DND-41 (cell line): ENCODE data around the gene ARHGAP32.

Source experiments
- ATAC-seq: fragments of 200-7000 bp; cut with Tn5 transposase; 3 replicates; pipeline ENCODE4 v1.9.1; 2021; ENCODE audit warnings: low read depth; ENCODE audit not compliant: insufficient read depth
- DNase-seq: peaks from one replicate; pipeline ENCODE4 v3.0.0-alpha.2; 2020
- H2AFZ ChIP-seq: 2 replicates; pipeline ENCODE4 v1.6.0; 2012; ENCODE audit warnings: low read depth, low read length
- H3K27ac ChIP-seq: 2 replicates; pipeline ENCODE4 v1.5.1; 2012; ENCODE audit warnings: low read length, inconsistent platforms
- H3K27me3 ChIP-seq: fragments of 200-600 bp; sonication (generic); 2 replicates; pipeline ENCODE4 v1.6.0; 2012; ENCODE audit warnings: low read length, mild to moderate bottlenecking, inconsistent platforms; ENCODE audit not compliant: insufficient read depth, poor library complexity
- H3K36me3 ChIP-seq: 2 replicates; pipeline ENCODE4 v1.5.1; 2012; ENCODE audit warnings: low read length, inconsistent platforms; ENCODE audit not compliant: insufficient read depth
- H3K4me1 ChIP-seq: 2 replicates; pipeline ENCODE4 v1.5.1; 2012; ENCODE audit warnings: mild to moderate bottlenecking, low read length; ENCODE audit not compliant: insufficient read depth
- H3K4me2 ChIP-seq: 2 replicates; pipeline ENCODE4 v1.6.0; 2012; ENCODE audit warnings: mild to moderate bottlenecking, moderate library complexity, low read length, inconsistent platforms; ENCODE audit not compliant: insufficient read depth
- H3K4me3 ChIP-seq, 2 experiments: fragments of 200-600 bp in 1 of 2; shearing (Covaris generic) in 1 of 2; 2 replicates each; pipeline ENCODE4 v1.5.1; 2012 to 2016; ENCODE audit warnings: inconsistent platforms in 2 of 2, low read length in 2 of 2, mild to moderate bottlenecking in 2 of 2, low read depth in 1 of 2, moderate library complexity in 1 of 2
- H3K79me2 ChIP-seq: 2 replicates; pipeline ENCODE4 v1.6.0; 2012; ENCODE audit warnings: low read length, inconsistent platforms; ENCODE audit not compliant: insufficient read depth
- H3K9ac ChIP-seq: 2 replicates; pipeline ENCODE4 v1.6.0; 2012; ENCODE audit warnings: low read depth, mild to moderate bottlenecking, inconsistent platforms, low read length, moderate library complexity
- H3K9me3 ChIP-seq: 2 replicates; pipeline ENCODE4 v1.5.1; 2012; ENCODE audit warnings: low read length, moderate library complexity, mild to moderate bottlenecking, inconsistent platforms; ENCODE audit not compliant: insufficient read depth, severe bottlenecking
- H4K20me1 ChIP-seq: 2 replicates; pipeline ENCODE4 v1.6.0; 2012; ENCODE audit warnings: low read length; ENCODE audit not compliant: insufficient read depth
- EZH2 ChIP-seq: IDR thresholded peaks from 3 replicates; pipeline ENCODE4 v1.6.1; 2012; ENCODE audit warnings: borderline replicate concordance, low read depth, mild to moderate bottlenecking, moderate library complexity, low read length, inconsistent platforms; ENCODE audit not compliant: severe bottlenecking
- TF ChIP-seq, protein P1 (sequence below): IDR thresholded peaks from 2 replicates; pipeline ENCODE4 v1.5.1; 2012; ENCODE audit warnings: borderline replicate concordance, low read length, moderate library complexity, mild to moderate bottlenecking; ENCODE audit not compliant: poor library complexity, severe bottlenecking; ENCODE audit errors: extremely low read depth

The ARHGAP32 gene

DNA sequence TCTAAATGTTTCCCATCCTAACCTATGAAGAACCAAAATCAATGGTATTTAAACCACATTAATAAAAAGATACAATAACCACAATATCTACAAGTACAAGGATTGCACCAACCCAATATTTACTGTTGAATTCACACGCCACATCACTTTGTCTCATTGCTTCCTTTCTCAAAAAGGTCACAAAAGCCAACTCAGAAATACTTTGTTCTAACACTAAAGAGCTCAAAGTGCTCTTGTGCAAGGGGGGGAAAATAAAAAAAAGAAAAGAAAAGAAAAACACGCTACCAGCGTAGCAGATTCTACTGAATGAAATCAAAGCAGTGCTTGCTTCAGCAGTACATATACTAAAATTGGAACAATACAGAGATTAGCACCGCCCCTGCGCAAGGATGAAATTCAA, 10.5 kb upstream of the ARHGAP32 start:
- DNase-seq (no peak), ATAC-seq (no peak)
- Histone ChIP-seq H3K27ac (no peak overlapping the region), H3K4me2 (no peak overlapping the region), H3K36me3 (no peaks in the 10 kb centered on the region), H3K4me3 (no peak overlapping the region), H2AFZ (no peak overlapping the region), H4K20me1 (no peaks in the 10 kb centered on the region), H3K79me2 (no peaks in the 10 kb centered on the region), H3K4me1 (no peaks in the 10 kb centered on the region), H3K27me3 (no peaks in the 10 kb centered on the region), H3K9ac (no peak overlapping the region), H3K9me3 (no peaks in the 10 kb centered on the region)
- TF ChIP-seq EZH2, result no peak
- TF ChIP-seq, protein P1, sequence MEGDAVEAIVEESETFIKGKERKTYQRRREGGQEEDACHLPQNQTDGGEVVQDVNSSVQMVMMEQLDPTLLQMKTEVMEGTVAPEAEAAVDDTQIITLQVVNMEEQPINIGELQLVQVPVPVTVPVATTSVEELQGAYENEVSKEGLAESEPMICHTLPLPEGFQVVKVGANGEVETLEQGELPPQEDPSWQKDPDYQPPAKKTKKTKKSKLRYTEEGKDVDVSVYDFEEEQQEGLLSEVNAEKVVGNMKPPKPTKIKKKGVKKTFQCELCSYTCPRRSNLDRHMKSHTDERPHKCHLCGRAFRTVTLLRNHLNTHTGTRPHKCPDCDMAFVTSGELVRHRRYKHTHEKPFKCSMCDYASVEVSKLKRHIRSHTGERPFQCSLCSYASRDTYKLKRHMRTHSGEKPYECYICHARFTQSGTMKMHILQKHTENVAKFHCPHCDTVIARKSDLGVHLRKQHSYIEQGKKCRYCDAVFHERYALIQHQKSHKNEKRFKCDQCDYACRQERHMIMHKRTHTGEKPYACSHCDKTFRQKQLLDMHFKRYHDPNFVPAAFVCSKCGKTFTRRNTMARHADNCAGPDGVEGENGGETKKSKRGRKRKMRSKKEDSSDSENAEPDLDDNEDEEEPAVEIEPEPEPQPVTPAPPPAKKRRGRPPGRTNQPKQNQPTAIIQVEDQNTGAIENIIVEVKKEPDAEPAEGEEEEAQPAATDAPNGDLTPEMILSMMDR, result no peak

DNA sequence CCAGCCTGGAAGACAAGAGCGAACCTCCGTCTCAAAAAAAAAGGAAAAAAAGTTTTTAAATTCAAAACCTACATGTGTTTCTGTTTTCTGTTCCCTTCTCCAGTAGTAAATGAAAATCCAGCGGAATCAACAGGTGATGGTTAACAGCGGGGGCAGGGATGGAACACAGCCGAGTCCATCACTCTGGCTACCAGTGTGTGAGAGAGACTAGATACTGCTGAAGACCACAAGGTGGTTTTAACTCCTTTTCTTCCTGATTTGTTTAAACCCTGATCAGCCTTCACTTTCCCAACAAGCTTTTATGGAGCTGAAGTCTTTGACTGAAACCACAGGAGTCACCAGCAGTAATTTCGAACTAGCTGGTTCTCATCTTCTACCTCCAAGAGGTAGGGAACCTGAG, 3.6 kb upstream of the ARHGAP32 start:
- Histone ChIP-seq H2AFZ (no peak overlapping the region), H3K4me2 (no peak overlapping the region), H4K20me1 (no peaks in the 10 kb centered on the region), H3K27ac (no peak overlapping the region), H3K4me1 (no peaks in the 10 kb centered on the region), H3K79me2 (no peaks in the 10 kb centered on the region), H3K9ac (no peak overlapping the region), H3K4me3 (no peak overlapping the region), H3K36me3 (no peaks in the 10 kb centered on the region), H3K27me3 (peaks cover 3% of the 10 kb centered on the region), H3K9me3 (no peaks in the 10 kb centered on the region)
- TF ChIP-seq, protein P1, result no peak
- TF ChIP-seq EZH2, result no peak
- DNase-seq, result no peak
- ATAC-seq, result no peak

DNA sequence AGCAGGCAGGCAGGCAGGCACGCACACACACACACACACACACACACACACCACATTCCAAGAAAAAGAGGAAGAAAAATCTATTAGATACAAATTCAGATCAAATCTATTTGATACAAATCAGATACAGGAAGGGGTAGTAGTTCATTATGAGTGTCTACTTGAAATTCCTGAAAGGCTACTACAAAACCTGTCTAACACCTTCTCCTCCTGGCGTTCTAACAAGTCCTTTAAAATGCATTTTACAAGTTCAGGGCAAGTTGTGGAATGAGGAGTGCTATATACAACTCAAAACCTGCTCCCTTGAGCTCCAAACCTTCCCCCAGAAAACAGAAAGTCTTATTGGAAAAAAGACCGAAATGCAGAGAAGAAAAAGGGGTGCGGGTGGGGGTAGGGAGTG, 476 bp downstream of the ARHGAP32 start:
- no peak overlapping the region for H3K4me2 ChIP-seq
- TF ChIP-seq, protein P1, result no peak
- TF ChIP-seq EZH2, result no peak
- H2AFZ ChIP-seq, result no peak overlapping the region
- no peaks in the 10 kb centered on the region for H3K36me3 ChIP-seq
- no peak overlapping the region for H3K4me3 ChIP-seq
- no peak overlapping the region for H3K9ac ChIP-seq
- H3K79me2 ChIP-seq, result no peaks in the 10 kb centered on the region
- H3K4me1 ChIP-seq, result no peaks in the 10 kb centered on the region
- ATAC-seq (no peak), DNase-seq (no peak)
- no peak overlapping the region for H3K27ac ChIP-seq
- H3K27me3 ChIP-seq, result peaks cover 8% of the 10 kb centered on the region
- H4K20me1 ChIP-seq, result no peaks in the 10 kb centered on the region
- no peaks in the 10 kb centered on the region for H3K9me3 ChIP-seq

DNA sequence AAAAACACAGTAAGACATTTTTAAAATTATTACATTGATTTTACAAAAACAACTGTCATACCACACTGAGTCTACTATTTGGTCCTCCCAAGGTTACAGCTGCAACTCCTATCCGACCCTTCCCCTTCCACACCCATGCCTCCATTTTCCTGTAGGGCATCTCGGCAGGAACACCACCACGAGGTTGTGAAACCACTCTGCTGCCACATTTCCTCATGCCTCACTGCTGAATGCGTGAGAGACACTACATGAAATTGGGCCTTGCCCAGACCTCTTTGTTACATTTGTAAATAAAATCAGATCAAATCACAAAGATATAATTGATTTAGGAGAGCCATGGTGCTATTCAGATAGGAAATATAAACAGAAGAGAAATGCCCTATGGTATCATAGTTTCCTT, 2.0 kb downstream of the ARHGAP32 start:
- Histone ChIP-seq H3K4me1 (no peaks in the 10 kb centered on the region), H3K9me3 (no peaks in the 10 kb centered on the region), H3K27ac (no peak overlapping the region), H3K4me2 (no peak overlapping the region), H3K4me3 (no peak overlapping the region), H3K79me2 (no peaks in the 10 kb centered on the region), H4K20me1 (no peaks in the 10 kb centered on the region), H2AFZ (no peak overlapping the region), H3K9ac (no peak overlapping the region), H3K36me3 (no peaks in the 10 kb centered on the region), H3K27me3 (peaks cover 11% of the 10 kb centered on the region)
- TF ChIP-seq, protein P1, result no peak
- TF ChIP-seq EZH2, result no peak
- ATAC-seq (no peak), DNase-seq (no peak)
